ENCODE results near the gene JUNB. TPM values are rescaled to one million over a fixed set of nuclear protein-coding genes. Genes with fewer than 3 reads are reported as not detected.

JUNB gene
- total and polyA plus RNA-seq, 10 of the 15 experiments (the other 5 are each of a cell fraction or from before 2014, with no cell fraction given), result 0.55 to 144 (median 68.3) TPM

DNA sequence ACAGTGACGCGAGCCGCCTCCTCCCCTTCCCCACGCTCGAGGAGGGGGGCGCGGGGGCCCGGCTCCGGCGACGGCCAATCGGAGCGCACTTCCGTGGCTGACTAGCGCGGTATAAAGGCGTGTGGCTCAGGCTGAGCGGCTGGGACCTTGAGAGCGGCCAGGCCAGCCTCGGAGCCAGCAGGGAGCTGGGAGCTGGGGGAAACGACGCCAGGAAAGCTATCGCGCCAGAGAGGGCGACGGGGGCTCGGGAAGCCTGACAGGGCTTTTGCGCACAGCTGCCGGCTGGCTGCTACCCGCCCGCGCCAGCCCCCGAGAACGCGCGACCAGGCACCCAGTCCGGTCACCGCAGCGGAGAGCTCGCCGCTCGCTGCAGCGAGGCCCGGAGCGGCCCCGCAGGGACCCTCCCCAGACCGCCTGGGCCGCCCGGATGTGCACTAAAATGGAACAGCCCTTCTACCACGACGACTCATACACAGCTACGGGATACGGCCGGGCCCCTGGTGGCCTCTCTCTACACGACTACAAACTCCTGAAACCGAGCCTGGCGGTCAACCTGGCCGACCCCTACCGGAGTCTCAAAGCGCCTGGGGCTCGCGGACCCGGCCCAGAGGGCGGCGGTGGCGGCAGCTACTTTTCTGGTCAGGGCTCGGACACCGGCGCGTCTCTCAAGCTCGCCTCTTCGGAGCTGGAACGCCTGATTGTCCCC, at the start of gene JUNB (continued):
- TF ChIP-seq, protein P1, sequence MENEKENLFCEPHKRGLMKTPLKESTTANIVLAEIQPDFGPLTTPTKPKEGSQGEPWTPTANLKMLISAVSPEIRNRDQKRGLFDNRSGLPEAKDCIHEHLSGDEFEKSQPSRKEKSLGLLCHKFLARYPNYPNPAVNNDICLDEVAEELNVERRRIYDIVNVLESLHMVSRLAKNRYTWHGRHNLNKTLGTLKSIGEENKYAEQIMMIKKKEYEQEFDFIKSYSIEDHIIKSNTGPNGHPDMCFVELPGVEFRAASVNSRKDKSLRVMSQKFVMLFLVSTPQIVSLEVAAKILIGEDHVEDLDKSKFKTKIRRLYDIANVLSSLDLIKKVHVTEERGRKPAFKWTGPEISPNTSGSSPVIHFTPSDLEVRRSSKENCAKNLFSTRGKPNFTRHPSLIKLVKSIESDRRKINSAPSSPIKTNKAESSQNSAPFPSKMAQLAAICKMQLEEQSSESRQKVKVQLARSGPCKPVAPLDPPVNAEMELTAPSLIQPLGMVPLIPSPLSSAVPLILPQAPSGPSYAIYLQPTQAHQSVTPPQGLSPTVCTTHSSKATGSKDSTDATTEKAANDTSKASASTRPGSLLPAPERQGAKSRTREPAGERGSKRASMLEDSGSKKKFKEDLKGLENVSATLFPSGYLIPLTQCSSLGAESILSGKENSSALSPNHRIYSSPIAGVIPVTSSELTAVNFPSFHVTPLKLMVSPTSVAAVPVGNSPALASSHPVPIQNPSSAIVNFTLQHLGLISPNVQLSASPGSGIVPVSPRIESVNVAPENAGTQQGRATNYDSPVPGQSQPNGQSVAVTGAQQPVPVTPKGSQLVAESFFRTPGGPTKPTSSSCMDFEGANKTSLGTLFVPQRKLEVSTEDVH (IDR thresholded peaks at IDR 0.05; ENCODE audit: low read depth, partially characterized antibody), result no peak
- TF ChIP-seq, protein P2, sequence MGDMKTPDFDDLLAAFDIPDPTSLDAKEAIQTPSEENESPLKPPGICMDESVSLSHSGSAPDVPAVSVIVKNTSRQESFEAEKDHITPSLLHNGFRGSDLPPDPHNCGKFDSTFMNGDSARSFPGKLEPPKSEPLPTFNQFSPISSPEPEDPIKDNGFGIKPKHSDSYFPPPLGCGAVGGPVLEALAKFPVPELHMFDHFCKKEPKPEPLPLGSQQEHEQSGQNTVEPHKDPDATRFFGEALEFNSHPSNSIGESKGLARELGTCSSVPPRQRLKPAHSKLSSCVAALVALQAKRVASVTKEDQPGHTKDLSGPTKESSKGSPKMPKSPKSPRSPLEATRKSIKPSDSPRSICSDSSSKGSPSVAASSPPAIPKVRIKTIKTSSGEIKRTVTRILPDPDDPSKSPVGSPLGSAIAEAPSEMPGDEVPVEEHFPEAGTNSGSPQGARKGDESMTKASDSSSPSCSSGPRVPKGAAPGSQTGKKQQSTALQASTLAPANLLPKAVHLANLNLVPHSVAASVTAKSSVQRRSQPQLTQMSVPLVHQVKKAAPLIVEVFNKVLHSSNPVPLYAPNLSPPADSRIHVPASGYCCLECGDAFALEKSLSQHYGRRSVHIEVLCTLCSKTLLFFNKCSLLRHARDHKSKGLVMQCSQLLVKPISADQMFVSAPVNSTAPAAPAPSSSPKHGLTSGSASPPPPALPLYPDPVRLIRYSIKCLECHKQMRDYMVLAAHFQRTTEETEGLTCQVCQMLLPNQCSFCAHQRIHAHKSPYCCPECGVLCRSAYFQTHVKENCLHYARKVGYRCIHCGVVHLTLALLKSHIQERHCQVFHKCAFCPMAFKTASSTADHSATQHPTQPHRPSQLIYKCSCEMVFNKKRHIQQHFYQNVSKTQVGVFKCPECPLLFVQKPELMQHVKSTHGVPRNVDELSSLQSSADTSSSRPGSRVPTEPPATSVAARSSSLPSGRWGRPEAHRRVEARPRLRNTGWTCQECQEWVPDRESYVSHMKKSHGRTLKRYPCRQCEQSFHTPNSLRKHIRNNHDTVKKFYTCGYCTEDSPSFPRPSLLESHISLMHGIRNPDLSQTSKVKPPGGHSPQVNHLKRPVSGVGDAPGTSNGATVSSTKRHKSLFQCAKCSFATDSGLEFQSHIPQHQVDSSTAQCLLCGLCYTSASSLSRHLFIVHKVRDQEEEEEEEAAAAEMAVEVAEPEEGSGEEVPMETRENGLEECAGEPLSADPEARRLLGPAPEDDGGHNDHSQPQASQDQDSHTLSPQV (IDR thresholded peaks at IDR 0.05), result peak; percentile 75
- no peak for TF ChIP-seq NR2C1 (IDR thresholded peaks at IDR 0.05)
- TF ChIP-seq, protein P3, sequence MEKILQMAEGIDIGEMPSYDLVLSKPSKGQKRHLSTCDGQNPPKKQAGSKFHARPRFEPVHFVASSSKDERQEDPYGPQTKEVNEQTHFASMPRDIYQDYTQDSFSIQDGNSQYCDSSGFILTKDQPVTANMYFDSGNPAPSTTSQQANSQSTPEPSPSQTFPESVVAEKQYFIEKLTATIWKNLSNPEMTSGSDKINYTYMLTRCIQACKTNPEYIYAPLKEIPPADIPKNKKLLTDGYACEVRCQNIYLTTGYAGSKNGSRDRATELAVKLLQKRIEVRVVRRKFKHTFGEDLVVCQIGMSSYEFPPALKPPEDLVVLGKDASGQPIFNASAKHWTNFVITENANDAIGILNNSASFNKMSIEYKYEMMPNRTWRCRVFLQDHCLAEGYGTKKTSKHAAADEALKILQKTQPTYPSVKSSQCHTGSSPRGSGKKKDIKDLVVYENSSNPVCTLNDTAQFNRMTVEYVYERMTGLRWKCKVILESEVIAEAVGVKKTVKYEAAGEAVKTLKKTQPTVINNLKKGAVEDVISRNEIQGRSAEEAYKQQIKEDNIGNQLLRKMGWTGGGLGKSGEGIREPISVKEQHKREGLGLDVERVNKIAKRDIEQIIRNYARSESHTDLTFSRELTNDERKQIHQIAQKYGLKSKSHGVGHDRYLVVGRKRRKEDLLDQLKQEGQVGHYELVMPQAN (conservative IDR thresholded peaks at IDR 0.05), result peak; percentile 82
- peak; percentile 59; the same call in 1 of the 2 replicates for TF ChIP-seq ZNF24 (IDR thresholded peaks at IDR 0.05)
- peak; percentile 90 for TF ChIP-seq RELA (IDR thresholded peaks at IDR 0.05; ENCODE audit: borderline replicate concordance, partially characterized antibody)
- no peak for TF ChIP-seq PAX8 (IDR thresholded peaks at IDR 0.05)
- TF ChIP-seq PAX5 (IDR thresholded peaks at IDR 0.05; ENCODE audit: borderline replicate concordance, low read depth, low read length), result peak; percentile 90; the same call in 1 of the 2 replicates
- TF ChIP-seq MYC (IDR thresholded peaks at IDR 0.05; ENCODE audit: insufficient read depth, insufficient read length, insufficient replicate concordance, low read length, severe bottlenecking), result peak; percentile 39
- TF ChIP-seq TCF12 (IDR thresholded peaks at IDR 0.05; ENCODE audit: low read depth, low read length), result peak; percentile 95; the same call in 1 of the 2 replicates
- no peak for TF ChIP-seq SREBF1 (IDR thresholded peaks at IDR 0.05; ENCODE audit: low read length)
- TF ChIP-seq, protein P4, sequence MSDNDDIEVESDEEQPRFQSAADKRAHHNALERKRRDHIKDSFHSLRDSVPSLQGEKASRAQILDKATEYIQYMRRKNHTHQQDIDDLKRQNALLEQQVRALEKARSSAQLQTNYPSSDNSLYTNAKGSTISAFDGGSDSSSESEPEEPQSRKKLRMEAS (IDR thresholded peaks at IDR 0.05; ENCODE audit: low read depth, low read length), result no peak
- TF ChIP-seq WRNIP1 (IDR thresholded peaks at IDR 0.05; ENCODE audit: borderline replicate concordance, low read depth, low read length), result no peak
- peak; percentile 100 for TF ChIP-seq LARP7 (IDR thresholded peaks at IDR 0.05)
- TF ChIP-seq ZNF207 (IDR thresholded peaks at IDR 0.05; ENCODE audit: borderline replicate concordance), result peak; percentile 72; the same call in 1 of the 2 replicates
- TF ChIP-seq, protein P5, sequence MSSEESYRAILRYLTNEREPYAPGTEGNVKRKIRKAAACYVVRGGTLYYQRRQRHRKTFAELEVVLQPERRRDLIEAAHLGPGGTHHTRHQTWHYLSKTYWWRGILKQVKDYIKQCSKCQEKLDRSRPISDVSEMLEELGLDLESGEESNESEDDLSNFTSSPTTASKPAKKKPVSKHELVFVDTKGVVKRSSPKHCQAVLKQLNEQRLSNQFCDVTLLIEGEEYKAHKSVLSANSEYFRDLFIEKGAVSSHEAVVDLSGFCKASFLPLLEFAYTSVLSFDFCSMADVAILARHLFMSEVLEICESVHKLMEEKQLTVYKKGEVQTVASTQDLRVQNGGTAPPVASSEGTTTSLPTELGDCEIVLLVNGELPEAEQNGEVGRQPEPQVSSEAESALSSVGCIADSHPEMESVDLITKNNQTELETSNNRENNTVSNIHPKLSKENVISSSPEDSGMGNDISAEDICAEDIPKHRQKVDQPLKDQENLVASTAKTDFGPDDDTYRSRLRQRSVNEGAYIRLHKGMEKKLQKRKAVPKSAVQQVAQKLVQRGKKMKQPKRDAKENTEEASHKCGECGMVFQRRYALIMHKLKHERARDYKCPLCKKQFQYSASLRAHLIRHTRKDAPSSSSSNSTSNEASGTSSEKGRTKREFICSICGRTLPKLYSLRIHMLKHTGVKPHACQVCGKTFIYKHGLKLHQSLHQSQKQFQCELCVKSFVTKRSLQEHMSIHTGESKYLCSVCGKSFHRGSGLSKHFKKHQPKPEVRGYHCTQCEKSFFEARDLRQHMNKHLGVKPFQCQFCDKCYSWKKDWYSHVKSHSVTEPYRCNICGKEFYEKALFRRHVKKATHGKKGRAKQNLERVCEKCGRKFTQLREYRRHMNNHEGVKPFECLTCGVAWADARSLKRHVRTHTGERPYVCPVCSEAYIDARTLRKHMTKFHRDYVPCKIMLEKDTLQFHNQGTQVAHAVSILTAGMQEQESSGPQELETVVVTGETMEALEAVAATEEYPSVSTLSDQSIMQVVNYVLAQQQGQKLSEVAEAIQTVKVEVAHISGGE (CRISPR knock-in tag; IDR thresholded peaks at IDR 0.05), result peak; percentile 68

Data from GM12878 (cell line).